Natural killer cell (primary cell): ENCODE measurements around the gene CACNA1B. TPM values are rescaled to one million over a fixed set of nuclear protein-coding genes. Genes with fewer than 3 reads are reported as not detected.

Experiments
- ATAC-seq, 3 donors: fragments of 150-1000 bp in 2 of 3; fragments of 200-7000 bp in 1 of 3; cut with Tn5 transposase; 1 replicate in 1 of 3; 2 replicates in 2 of 3; pipeline ENCODE4 v1.10.0; 2021; ENCODE audit warnings: mild to moderate bottlenecking in 2 of 3, moderate library complexity in 2 of 3
- DNase-seq, 2 donors: peaks; one replicate each; pipeline versions ENCODE4 v3.0.0 to v3.0.0-alpha.2; 2013 to 2021; ENCODE audit warnings: mixed read lengths in 1 of 2
- H3K27ac ChIP-seq: one replicate; pipeline ENCODE4 v1.5.1; 2013; ENCODE audit warnings: mild to moderate bottlenecking, low read length
- H3K27me3 ChIP-seq: one replicate; pipeline ENCODE4 v1.6.1; 2013; ENCODE audit warnings: low read length; ENCODE audit not compliant: control insufficient read depth, insufficient read depth
- H3K36me3 ChIP-seq: one replicate; pipeline ENCODE4 v1.6.1; 2013; ENCODE audit warnings: low read length; ENCODE audit not compliant: control insufficient read depth, insufficient read depth
- H3K4me1 ChIP-seq: one replicate; pipeline ENCODE4 v1.6.1; 2013; ENCODE audit warnings: low read length; ENCODE audit not compliant: control insufficient read depth, insufficient read depth
- H3K4me3 ChIP-seq: one replicate; pipeline ENCODE4 v1.5.1; 2013; ENCODE audit warnings: low read length
- H3K9me3 ChIP-seq: one replicate; pipeline ENCODE4 v1.6.1; 2013; ENCODE audit warnings: low read length; ENCODE audit not compliant: control insufficient read depth, insufficient read depth
- H3K27ac Mint-ChIP-seq, 2 donors: one replicate each; pipeline ENCODE4 v1.8.0; 2022; ENCODE audit warnings: mild to moderate bottlenecking in 2 of 2, mixed read lengths in 2 of 2, moderate library complexity in 1 of 2
- H3K27me3 Mint-ChIP-seq, 2 donors: one replicate each; pipeline ENCODE4 v1.8.0; 2022; ENCODE audit warnings: low read depth in 2 of 2, mixed read lengths in 2 of 2
- H3K36me3 Mint-ChIP-seq: one replicate; pipeline ENCODE4 v1.8.0; 2022; ENCODE audit warnings: mixed read lengths
- H3K4me1 Mint-ChIP-seq, 2 donors: one replicate each; pipeline ENCODE4 v1.8.0; 2022; ENCODE audit warnings: mixed read lengths in 2 of 2
- H3K4me3 Mint-ChIP-seq: one replicate; pipeline ENCODE4 v1.8.0; 2022; ENCODE audit warnings: mild to moderate bottlenecking, moderate library complexity, mixed read lengths
- H3K9me3 Mint-ChIP-seq, 2 donors: one replicate each; pipeline ENCODE4 v1.8.0; 2022; ENCODE audit warnings: mixed read lengths in 2 of 2
- WGBS: methylation state at CpG from one replicate; pipeline ENCODE4 v1.1.7; 2013; ENCODE audit warnings: missing lambda C conversion rate; ENCODE audit not compliant: insufficient coverage; 5-methylcytosine and 5-hydroxymethylcytosine counted together
- intact Hi-C: fragments of 100-400 bp; cut with micrococcal nuclease; formaldehyde crosslinking; loops from one replicate; pipeline ENCODE4 v1.14.2; 2022
- total RNA-seq, 4 donors: library from RNA; stranded (reverse); fragments of 120-200 nt in 1 of 4; gene quantifications; one replicate each; pipeline versions ENCODE4 v1.2.3 to v1.2.4, GENCODE V29; 2013 to 2022
- TF ChIP-seq, protein P1 (sequence below): fragments of 200-600 bp; IDR thresholded peaks from one replicate; pipeline ENCODE4 v1.8.0; 2022; ENCODE audit warnings: antibody characterized with exemption

The CACNA1B gene
- total RNA-seq, 3 donors from 2014 or later (not counting 1 experiment from before 2014, with no cell fraction given): 0.07 TPM; not detected in 2

DNA sequence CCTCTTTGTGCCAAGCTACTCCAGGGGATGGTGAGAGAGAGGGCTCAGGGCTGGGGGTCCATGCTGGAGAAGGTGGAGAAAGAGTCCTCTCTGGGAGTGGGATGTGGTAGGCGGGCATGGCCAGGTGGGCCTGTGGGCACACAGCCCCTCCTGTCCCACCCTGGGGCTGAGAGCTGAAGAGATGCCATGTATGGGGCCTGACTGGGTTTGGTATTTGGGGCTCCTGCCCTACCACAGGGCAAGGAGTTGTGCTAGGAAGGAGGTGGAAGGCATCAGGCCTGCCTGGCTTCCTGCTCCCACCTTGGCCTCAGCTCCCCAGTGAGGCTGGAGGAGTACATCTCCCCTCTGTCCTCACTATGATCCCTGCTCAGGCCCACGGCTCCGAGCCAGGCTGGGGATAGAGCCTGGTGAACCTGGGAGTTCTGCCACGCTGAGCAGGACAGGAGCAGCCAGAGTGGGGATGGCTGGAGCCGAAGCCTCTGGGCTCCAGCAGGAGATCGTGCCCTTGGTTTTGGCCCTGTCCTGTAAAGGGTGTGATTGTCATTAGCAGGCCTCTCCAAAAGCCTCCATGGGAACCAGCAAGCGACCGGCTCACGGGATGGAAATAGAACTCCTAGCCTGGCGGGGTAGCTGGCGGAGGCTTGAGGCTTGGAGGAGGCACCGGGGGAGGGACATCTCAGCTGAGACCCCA is 75.5 kb downstream of the CACNA1B start:
- ATAC-seq (no peak), DNase-seq (no peak)
- Histone ChIP-seq H3K4me1 (no peaks in the 10 kb centered on the region), H3K9me3 (no peaks in the 10 kb centered on the region), H3K36me3 (no peaks in the 10 kb centered on the region), H3K27ac (no peak overlapping the region), H3K4me3 (no peak overlapping the region), H3K27me3 (no peaks in the 10 kb centered on the region)
- no peak overlapping the region for H3K27ac Mint-ChIP-seq
- TF ChIP-seq, protein P1, sequence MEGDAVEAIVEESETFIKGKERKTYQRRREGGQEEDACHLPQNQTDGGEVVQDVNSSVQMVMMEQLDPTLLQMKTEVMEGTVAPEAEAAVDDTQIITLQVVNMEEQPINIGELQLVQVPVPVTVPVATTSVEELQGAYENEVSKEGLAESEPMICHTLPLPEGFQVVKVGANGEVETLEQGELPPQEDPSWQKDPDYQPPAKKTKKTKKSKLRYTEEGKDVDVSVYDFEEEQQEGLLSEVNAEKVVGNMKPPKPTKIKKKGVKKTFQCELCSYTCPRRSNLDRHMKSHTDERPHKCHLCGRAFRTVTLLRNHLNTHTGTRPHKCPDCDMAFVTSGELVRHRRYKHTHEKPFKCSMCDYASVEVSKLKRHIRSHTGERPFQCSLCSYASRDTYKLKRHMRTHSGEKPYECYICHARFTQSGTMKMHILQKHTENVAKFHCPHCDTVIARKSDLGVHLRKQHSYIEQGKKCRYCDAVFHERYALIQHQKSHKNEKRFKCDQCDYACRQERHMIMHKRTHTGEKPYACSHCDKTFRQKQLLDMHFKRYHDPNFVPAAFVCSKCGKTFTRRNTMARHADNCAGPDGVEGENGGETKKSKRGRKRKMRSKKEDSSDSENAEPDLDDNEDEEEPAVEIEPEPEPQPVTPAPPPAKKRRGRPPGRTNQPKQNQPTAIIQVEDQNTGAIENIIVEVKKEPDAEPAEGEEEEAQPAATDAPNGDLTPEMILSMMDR: no peak
- no peaks in the 10 kb centered on the region for H3K9me3 Mint-ChIP-seq
- H3K4me3 Mint-ChIP-seq: no peak overlapping the region
- peaks cover 0 to 4% of the 10 kb centered on the region in 2 donors for H3K27me3 Mint-ChIP-seq
- WGBS: 89% methylated on average over 12 of the region's 12 CpGs
- no peaks in the 10 kb centered on the region for H3K4me1 Mint-ChIP-seq
- intact Hi-C loops: no loop called here
- no peaks in the 10 kb centered on the region for H3K36me3 Mint-ChIP-seq

DNA sequence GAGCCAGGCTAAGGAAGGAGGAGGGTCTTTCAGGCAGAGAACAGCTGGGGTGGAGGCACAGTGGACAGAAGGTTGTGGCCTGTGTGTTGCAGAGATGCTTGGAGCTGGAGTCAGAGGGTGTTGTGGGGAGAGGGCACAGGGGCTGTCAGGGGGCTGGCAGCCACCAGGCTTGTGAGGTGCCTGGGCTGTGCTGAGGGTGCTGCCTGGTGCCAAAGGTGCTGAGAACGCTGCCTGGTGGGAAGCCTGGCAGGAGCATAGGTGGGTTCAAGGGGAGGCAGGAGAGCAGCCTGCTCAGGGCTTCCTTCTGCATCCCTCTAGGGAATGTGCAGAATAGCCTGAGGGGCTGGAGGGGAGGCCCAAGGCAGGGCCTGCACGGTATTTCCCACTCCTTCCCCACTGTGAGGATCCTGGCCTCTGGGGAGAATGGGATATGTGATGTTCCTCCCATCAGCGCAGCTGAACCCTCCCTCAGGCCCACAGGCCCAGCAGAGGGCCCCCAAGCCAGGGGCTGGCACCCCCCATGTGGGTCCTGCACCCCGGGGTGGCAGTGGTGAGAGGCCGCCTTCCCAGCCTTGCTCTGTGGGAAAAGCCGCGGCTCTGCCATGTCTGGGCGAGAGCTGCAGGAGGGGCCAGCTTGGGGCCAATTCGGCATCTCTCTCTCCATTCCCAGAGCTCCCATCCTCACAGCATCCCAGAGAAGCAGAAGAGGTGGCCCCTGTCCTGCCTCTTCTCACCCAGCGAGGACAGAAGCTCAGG is 76.3 kb downstream of the CACNA1B start:
- H3K36me3 Mint-ChIP-seq: no peaks in the 10 kb centered on the region
- no peaks in the 10 kb centered on the region for H3K9me3 Mint-ChIP-seq
- no peaks in the 10 kb centered on the region for H3K27me3 ChIP-seq
- H3K4me3 ChIP-seq: no peak overlapping the region
- DNase-seq (no peak), ATAC-seq (no peak)
- TF ChIP-seq, protein P1: no peak
- H3K27me3 Mint-ChIP-seq: peaks cover 0 to 6% of the 10 kb centered on the region in 2 donors
- H3K4me1 Mint-ChIP-seq: no peaks in the 10 kb centered on the region
- H3K4me1 ChIP-seq: no peaks in the 10 kb centered on the region
- no peak overlapping the region for H3K4me3 Mint-ChIP-seq
- no peak overlapping the region for H3K27ac ChIP-seq
- H3K36me3 ChIP-seq: no peaks in the 10 kb centered on the region
- H3K27ac Mint-ChIP-seq: no peak overlapping the region
- no peaks in the 10 kb centered on the region for H3K9me3 ChIP-seq
- 90% methylated on average over 9 of the region's 10 CpGs for WGBS
- intact Hi-C loops: no loop called here

DNA sequence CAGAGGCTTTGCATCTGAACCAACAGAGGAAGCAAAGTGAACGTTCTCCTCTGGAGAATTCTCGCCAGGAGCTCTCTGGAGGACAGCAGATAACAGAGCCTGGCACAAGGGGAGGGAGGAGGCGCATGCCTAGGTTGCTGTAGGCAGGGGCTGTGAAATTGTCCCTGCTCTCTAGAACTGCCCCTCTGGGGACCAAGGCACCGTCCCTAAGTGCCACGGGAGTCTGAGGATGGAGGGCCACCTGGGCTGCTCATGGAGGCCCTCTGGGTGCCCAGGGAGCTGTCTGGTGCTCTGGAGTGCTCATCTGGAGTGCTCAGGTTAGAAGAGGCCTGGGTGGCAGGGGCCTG is 77.6 kb downstream of the CACNA1B start:
- Histone ChIP-seq H3K4me3 (no peak overlapping the region), H3K27ac (no peak overlapping the region), H3K36me3 (no peaks in the 10 kb centered on the region), H3K27me3 (no peaks in the 10 kb centered on the region), H3K9me3 (no peaks in the 10 kb centered on the region), H3K4me1 (no peaks in the 10 kb centered on the region)
- no peak for ATAC-seq
- no peak overlapping the region for H3K4me3 Mint-ChIP-seq
- intact Hi-C loops: no loop called here
- no peaks in the 10 kb centered on the region for H3K9me3 Mint-ChIP-seq
- DNase-seq: no peak
- H3K4me1 Mint-ChIP-seq: no peaks in the 10 kb centered on the region
- no peak overlapping the region for H3K27ac Mint-ChIP-seq
- peaks cover 0 to 10% of the 10 kb centered on the region in 2 donors for H3K27me3 Mint-ChIP-seq
- H3K36me3 Mint-ChIP-seq: no peaks in the 10 kb centered on the region
- TF ChIP-seq, protein P1: no peak
- WGBS: 47% methylated on average over 5 of the region's 5 CpGs
